Measurements from ENCODE around the gene FAM170B. TPM values are rescaled to one million over a fixed set of nuclear protein-coding genes. Genes with fewer than 3 reads are reported as not detected.
A peak's percentile ranks its signal among the peaks of the same experiment; 100 is the strongest.

The FAM170B gene
- total and polyA plus RNA-seq, 9 of the 15 experiments (the other 6 are each of a cell fraction or from before 2014, with no cell fraction given), result 0.11 to 0.21 TPM; not detected in 7

DNA sequence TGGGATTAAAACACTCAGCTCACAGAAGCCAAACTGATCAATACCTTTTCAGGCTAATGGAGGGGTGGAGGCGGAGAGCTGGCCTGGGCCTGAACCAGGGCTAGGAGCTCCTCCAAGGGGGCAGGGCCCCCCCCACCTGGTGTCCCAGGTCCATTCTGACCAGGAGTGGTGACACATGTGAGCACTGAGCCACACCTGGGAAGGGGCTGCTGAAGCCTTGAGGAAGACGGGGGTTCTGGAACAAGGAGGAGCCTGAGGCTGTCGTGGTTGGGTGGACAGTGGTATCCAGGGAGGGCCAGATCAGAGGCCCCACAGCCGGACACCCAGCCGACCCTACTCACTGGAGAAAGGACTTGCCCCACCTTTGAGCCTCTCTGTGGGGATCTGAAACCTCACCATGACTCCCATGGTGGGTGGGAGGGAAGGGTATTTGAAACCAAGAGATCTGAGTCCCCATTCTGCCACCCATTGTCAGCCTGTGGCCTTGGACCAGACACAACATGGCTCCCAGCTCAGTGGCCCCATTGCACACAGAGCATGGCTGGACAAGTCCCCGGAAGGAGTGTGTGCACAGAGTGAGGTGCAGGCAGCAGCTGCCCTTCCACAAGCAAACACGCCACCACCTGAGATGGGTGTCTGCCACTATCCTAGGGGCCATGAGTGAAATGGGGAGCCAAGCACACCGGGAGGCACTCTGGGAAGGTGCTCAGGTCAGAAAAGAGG, 41.9 kb upstream of the FAM170B start:
- ChIA-PET CTCF (ENCODE audit: low intra/inter-chr PET ratio) (no interaction called here), POLR2A (interaction anchor here (0.6 to 1.8 kb wide), 11 partner anchors 9 to 333 kb away, joined by 3 to 7 read pairs (median 3); partner anchors contain the start of gene TMEM273)
- no peak overlapping the region for H3K4me3 ChIP-seq
- in situ Hi-C loops (cut with MboI), result no loop called here
- no peaks in the 10 kb centered on the region for H4K20me1 ChIP-seq (replicated peaks; ENCODE audit: control insufficient read depth, insufficient read depth, low read length)
- H3K9ac ChIP-seq (ENCODE audit: insufficient read depth in 1 of 2, low read depth in 2 of 2, low read length in 2 of 2), result peak overlapping the region in 1 of 2 experiments; percentile 28; a peak in 2 of 4 replicates
- WGBS (ENCODE audit: insufficient coverage, low coverage, missing lambda C conversion rate), result 83% methylated on average over 8 of the region's 8 CpGs
- DNase-seq (ENCODE audit: extremely low read depth in 1 of 4, low spot score in 3 of 4) (peak in 1 of 4 experiments; percentile 5), ATAC-seq (no peak), FAIRE-seq (no peak)
- H3K4me2 ChIP-seq (ENCODE audit: insufficient read depth, low read length), result no peak overlapping the region
- no peak overlapping the region; the same call in 2 of the 3 replicates for H3K27ac ChIP-seq (ENCODE audit: extremely low read depth, low read depth, low read length)
- no peaks in the 10 kb centered on the region for H3K9me3 ChIP-seq (replicated peaks; ENCODE audit: control insufficient read depth, insufficient read depth, low read depth, low read length)
- BruUV-seq (replicated peaks), result no TSS peak
- intact Hi-C loops (cut with micrococcal nuclease), result loop anchor here (2.0 kb wide), 1 partner anchor 125 kb away; no protein-coding TSS in a partner anchor
- peaks cover 29% of the 10 kb centered on the region; the same call in 1 of the 3 replicates for H3K36me3 ChIP-seq (ENCODE audit: control insufficient read depth, insufficient read depth, low read length)
- no peaks in the 10 kb centered on the region for H3K27me3 ChIP-seq (ENCODE audit: control insufficient read depth in 2 of 2, insufficient read depth in 2 of 2, low read length in 2 of 2)
- peaks cover 12% of the 10 kb centered on the region for H3K9me1 ChIP-seq (ENCODE audit: control insufficient read depth, insufficient read depth, low read length)
- H3K79me2 ChIP-seq (ENCODE audit: control insufficient read depth, insufficient read depth, low read length), result peaks cover 89% of the 10 kb centered on the region
- peaks cover 86 to 98% of the 10 kb centered on the region in 2 experiments for H3K4me1 ChIP-seq (replicated peaks in 1 of 2; ENCODE audit: control insufficient read depth in 2 of 2, insufficient read depth in 2 of 2, low read length in 2 of 2)
- H2AFZ ChIP-seq (ENCODE audit: low read depth, low read length), result no peak overlapping the region
- no peak for TF ChIP-seq HLTF (IDR thresholded peaks at IDR 0.05)
- peak; percentile 27; the same call in 1 of the 2 replicates for TF ChIP-seq RBFOX2 (IDR thresholded peaks at IDR 0.05; ENCODE audit: low read depth, low read length)
- TF ChIP-seq, protein P1, sequence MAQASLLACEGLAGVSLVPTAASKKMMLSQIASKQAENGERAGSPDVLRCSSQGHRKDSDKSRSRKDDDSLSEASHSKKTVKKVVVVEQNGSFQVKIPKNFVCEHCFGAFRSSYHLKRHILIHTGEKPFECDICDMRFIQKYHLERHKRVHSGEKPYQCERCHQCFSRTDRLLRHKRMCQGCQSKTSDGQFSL (CRISPR knock-in tag; IDR thresholded peaks at IDR 0.05), result peak; percentile 63; the same call in 1 of the 2 replicates
- TF ChIP-seq, protein P1 (tag; IDR thresholded peaks at IDR 0.05), result 0 out of 4 replicates have a peak, but pooled peaks of 1 of the 2 experiments have one; percentile 42
- TF ChIP-seq, protein P2, sequence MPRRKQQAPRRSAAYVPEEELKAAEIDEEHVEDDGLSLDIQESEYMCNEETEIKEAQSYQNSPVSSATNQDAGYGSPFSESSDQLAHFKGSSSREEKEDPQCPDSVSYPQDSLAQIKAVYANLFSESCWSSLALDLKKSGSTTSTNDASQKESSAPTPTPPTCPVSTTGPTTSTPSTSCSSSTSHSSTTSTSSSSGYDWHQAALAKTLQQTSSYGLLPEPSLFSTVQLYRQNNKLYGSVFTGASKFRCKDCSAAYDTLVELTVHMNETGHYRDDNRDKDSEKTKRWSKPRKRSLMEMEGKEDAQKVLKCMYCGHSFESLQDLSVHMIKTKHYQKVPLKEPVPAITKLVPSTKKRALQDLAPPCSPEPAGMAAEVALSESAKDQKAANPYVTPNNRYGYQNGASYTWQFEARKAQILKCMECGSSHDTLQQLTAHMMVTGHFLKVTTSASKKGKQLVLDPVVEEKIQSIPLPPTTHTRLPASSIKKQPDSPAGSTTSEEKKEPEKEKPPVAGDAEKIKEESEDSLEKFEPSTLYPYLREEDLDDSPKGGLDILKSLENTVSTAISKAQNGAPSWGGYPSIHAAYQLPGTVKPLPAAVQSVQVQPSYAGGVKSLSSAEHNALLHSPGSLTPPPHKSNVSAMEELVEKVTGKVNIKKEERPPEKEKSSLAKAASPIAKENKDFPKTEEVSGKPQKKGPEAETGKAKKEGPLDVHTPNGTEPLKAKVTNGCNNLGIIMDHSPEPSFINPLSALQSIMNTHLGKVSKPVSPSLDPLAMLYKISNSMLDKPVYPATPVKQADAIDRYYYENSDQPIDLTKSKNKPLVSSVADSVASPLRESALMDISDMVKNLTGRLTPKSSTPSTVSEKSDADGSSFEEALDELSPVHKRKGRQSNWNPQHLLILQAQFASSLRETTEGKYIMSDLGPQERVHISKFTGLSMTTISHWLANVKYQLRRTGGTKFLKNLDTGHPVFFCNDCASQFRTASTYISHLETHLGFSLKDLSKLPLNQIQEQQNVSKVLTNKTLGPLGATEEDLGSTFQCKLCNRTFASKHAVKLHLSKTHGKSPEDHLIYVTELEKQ (CRISPR knock-in tag; IDR thresholded peaks at IDR 0.05), result no peak
- TF ChIP-seq IRF2 (CRISPR knock-in tag; IDR thresholded peaks at IDR 0.05), result no peak
- no peak for TF ChIP-seq GTF2A2 (tag; IDR thresholded peaks at IDR 0.05)
- TF ChIP-seq ETV1 (tag; conservative IDR thresholded peaks at IDR 0.05; ENCODE audit: low read depth), result no peak
- TF ChIP-seq ERF (CRISPR knock-in tag; IDR thresholded peaks at IDR 0.05), result 0 out of 2 replicates have a peak, but pooled peaks have one; percentile 20
- TF ChIP-seq, protein P3, sequence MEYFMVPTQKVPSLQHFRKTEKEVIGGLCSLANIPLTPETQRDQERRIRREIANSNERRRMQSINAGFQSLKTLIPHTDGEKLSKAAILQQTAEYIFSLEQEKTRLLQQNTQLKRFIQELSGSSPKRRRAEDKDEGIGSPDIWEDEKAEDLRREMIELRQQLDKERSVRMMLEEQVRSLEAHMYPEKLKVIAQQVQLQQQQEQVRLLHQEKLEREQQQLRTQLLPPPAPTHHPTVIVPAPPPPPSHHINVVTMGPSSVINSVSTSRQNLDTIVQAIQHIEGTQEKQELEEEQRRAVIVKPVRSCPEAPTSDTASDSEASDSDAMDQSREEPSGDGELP (CRISPR knock-in tag; IDR thresholded peaks at IDR 0.05; ENCODE audit: borderline replicate concordance), result no peak
- TF ChIP-seq, protein P4, sequence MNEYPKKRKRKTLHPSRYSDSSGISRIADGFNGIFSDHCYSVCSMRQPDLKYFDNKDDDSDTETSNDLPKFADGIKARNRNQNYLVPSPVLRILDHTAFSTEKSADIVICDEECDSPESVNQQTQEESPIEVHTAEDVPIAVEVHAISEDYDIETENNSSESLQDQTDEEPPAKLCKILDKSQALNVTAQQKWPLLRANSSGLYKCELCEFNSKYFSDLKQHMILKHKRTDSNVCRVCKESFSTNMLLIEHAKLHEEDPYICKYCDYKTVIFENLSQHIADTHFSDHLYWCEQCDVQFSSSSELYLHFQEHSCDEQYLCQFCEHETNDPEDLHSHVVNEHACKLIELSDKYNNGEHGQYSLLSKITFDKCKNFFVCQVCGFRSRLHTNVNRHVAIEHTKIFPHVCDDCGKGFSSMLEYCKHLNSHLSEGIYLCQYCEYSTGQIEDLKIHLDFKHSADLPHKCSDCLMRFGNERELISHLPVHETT (CRISPR knock-in tag; conservative IDR thresholded peaks at IDR 0.05 in 1 of 2, IDR thresholded peaks at IDR 0.05 in 1 of 2), result 0 out of 4 replicates have a peak, but pooled peaks of 1 of the 2 experiments have one; percentile 10

All from K562 (cell line).